ENCODE results near the gene KMT2A. TPM values are rescaled to one million over a fixed set of nuclear protein-coding genes. Genes with fewer than 3 reads are reported as not detected.
A peak's percentile ranks its signal among the peaks of the same experiment; 100 is the strongest.
"Not testable (repeated sequence)": the region's sequence is repeated elsewhere in the genome, so short reads cannot be mapped to it uniquely, and the experiment has no call there.

Gene KMT2A
- total RNA-seq, 1 donor from 2014 or later: 78.4 TPM

DNA sequence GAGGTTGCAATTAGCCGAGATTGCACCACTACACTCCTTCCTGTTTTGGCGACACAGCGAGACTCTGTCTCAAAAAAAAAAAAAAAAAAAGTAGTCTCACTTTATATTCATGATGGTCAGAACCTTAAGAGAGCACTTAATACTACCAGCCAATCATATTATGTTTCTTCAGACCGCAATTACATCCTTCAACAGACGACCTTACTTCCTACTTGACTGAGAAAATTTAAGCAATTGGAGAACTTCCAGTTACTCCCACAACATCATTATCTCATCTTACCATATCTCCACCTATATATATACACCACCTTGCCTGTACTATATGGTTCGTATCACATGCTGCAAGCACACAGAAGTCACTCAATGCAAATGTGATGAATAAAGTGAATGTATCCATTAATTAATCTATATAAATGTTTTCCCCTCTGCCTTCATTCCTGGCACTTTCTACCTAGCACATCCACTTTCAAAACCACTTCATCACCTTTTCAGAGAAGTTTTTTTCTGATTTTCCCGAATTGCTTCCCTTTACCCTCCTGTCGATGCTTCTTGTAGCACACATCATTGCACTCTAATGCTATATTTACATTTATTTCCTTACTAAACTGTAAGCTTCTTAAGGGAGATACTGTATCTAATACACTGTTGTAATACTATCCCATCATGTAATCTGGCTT lies 21.1 kb upstream of the KMT2A start:
- Mint-ChIP-seq H3K27me3 (ENCODE audit: insufficient read depth) (no peaks in the 10 kb centered on the region), H3K27ac (no peak overlapping the region), H3K9me3 (no peaks in the 10 kb centered on the region), H3K36me3 (ENCODE audit: low read depth) (peaks cover 12% of the 10 kb centered on the region), H3K4me3 (no peak overlapping the region), H3K4me1 (ENCODE audit: low read depth) (peaks cover 4% of the 10 kb centered on the region)
- intact Hi-C loops (cut with micrococcal nuclease): loop anchor here (1.0 kb wide), 1 partner anchor 73 kb away; no protein-coding TSS in a partner anchor
- DNase-seq (ENCODE audit: low spot score): no peak

- H3K4me1 Mint-ChIP-seq (ENCODE audit: low read depth): peaks cover under 1% of the 10 kb centered on the region
- H3K27ac Mint-ChIP-seq: no peak overlapping the region
- no peak overlapping the region for H3K4me3 Mint-ChIP-seq
- intact Hi-C loops (cut with micrococcal nuclease): loop anchor here (1.0 to 2.0 kb wide), 2 partner anchors 19 to 73 kb away; no protein-coding TSS in a partner anchor
- H3K27me3 Mint-ChIP-seq (ENCODE audit: insufficient read depth): no peaks in the 10 kb centered on the region
- peaks cover 8% of the 10 kb centered on the region for H3K36me3 Mint-ChIP-seq (ENCODE audit: low read depth)
- peak; percentile 14 for DNase-seq (ENCODE audit: low spot score)
- no peaks in the 10 kb centered on the region for H3K9me3 Mint-ChIP-seq
These were observed 20.6 kb upstream of the KMT2A start for GRCh38 chr11:118415739-118416068.

DNA sequence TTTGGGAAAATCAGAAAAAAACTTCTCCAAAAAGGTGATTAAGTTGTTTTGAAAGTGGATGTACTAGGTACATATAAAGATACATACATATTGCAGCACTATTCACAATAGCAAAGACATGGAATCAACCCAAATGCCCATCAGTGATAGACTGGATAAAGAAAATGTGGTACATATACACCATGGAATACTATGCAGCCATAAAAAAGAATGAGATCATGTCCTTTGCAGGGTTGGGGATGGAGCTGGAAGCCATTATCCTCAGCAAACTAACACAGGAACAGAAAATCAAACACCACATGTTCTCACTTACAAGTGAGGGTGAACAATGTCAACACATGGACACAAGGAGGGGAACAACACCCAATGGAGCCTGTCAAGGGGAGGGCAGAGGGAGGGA lies 19.4 kb upstream of the KMT2A start:
- H3K4me1 Mint-ChIP-seq (ENCODE audit: low read depth); DNase-seq (ENCODE audit: low spot score); H3K4me3 Mint-ChIP-seq; H3K9me3 Mint-ChIP-seq; H3K27me3 Mint-ChIP-seq (ENCODE audit: insufficient read depth); H3K27ac Mint-ChIP-seq; H3K36me3 Mint-ChIP-seq (ENCODE audit: low read depth): not testable (repeated sequence)
- intact Hi-C loops (cut with micrococcal nuclease): loop anchor here (2.0 kb wide), 1 partner anchor 18 kb away; no protein-coding TSS in a partner anchor

DNA sequence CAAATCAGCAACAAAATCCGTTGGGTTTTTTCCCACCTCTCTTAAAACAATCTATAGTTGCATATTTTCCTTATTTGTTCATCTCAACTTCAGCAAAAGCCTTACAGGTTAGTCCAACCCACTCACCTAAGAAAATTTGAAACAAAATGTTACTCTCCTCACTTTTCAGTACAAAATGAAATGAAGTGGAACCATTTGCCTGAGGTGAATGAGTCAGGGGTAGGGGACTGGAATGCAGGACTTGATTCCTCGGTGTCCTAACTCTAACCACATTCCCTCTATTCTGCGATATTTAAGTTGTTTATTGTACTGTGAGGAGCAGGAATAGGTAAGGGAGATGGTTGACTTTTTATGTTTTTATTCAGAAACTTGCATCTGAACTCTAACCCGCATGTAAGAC lies 18.5 kb upstream of the KMT2A start:
- Mint-ChIP-seq H3K4me1 (ENCODE audit: low read depth) (peaks cover 5% of the 10 kb centered on the region), H3K27me3 (ENCODE audit: insufficient read depth) (peaks cover 5% of the 10 kb centered on the region), H3K27ac (no peak overlapping the region), H3K4me3 (no peak overlapping the region), H3K36me3 (ENCODE audit: low read depth) (peaks cover 6% of the 10 kb centered on the region), H3K9me3 (no peaks in the 10 kb centered on the region)
- intact Hi-C loops (cut with micrococcal nuclease): loop anchor here (2.0 kb wide), 1 partner anchor 17 kb away; no protein-coding TSS in a partner anchor
- no peak for DNase-seq (ENCODE audit: low spot score)

GRCh38 chr11:118418766-118419165 lies 17.5 kb upstream of the KMT2A start:
- Mint-ChIP-seq H3K4me1 (ENCODE audit: low read depth) (peaks cover 5% of the 10 kb centered on the region), H3K9me3 (no peaks in the 10 kb centered on the region), H3K4me3 (no peak overlapping the region), H3K36me3 (ENCODE audit: low read depth) (peaks cover 2% of the 10 kb centered on the region), H3K27ac (no peak overlapping the region), H3K27me3 (ENCODE audit: insufficient read depth) (peaks cover 5% of the 10 kb centered on the region)
- intact Hi-C loops (cut with micrococcal nuclease): no loop called here
- DNase-seq (ENCODE audit: low spot score): no peak

- H3K4me1 Mint-ChIP-seq (ENCODE audit: low read depth): peaks cover 13% of the 10 kb centered on the region
- intact Hi-C loops (cut with micrococcal nuclease): no loop called here
- no peaks in the 10 kb centered on the region for H3K9me3 Mint-ChIP-seq
- H3K27ac Mint-ChIP-seq: no peak overlapping the region
- no peaks in the 10 kb centered on the region for H3K36me3 Mint-ChIP-seq (ENCODE audit: low read depth)
- peaks cover 15% of the 10 kb centered on the region for H3K27me3 Mint-ChIP-seq (ENCODE audit: insufficient read depth)
- no peak for DNase-seq (ENCODE audit: low spot score)
- H3K4me3 Mint-ChIP-seq: no peak overlapping the region
These were observed 8.6 kb upstream of the KMT2A start for GRCh38 chr11:118427707-118428106.

GRCh38 chr11:118430956-118431355 lies 5.3 kb upstream of the KMT2A start:
- Mint-ChIP-seq H3K4me1 (ENCODE audit: low read depth) (peaks cover 20% of the 10 kb centered on the region), H3K9me3 (no peaks in the 10 kb centered on the region), H3K4me3 (no peak overlapping the region), H3K27ac (no peak overlapping the region), H3K27me3 (ENCODE audit: insufficient read depth) (peaks cover 15% of the 10 kb centered on the region), H3K36me3 (ENCODE audit: low read depth) (no peaks in the 10 kb centered on the region)
- intact Hi-C loops (cut with micrococcal nuclease): no loop called here
- no peak for DNase-seq (ENCODE audit: low spot score)

DNA sequence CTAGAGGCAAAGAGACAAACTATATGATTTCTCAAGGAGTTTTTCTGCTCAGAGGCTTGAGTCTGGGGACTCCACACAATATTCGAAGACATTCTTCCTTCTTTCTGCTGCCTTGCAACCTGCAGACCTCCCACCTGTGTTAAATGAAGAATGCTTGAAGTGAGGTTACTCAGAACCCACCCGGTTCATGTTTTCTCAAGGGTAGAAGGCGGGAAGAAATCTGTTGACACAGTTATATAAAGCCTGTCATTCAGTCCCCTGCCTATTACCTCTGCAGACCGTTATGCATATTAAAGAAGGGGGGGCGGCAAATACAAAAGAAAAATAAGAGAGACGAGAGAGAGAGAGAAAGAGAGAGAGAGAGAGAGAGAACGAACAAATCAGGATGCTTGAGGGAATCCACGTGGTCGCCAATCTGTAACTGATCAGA lies 2.2 kb upstream of the KMT2A start:
- H3K36me3 Mint-ChIP-seq (ENCODE audit: low read depth): no peaks in the 10 kb centered on the region
- intact Hi-C loops (cut with micrococcal nuclease): loop anchor here (2.0 kb wide), 2 partner anchors 17 to 133 kb away; no protein-coding TSS in a partner anchor
- H3K27ac Mint-ChIP-seq: peak overlapping the region; percentile 75
- H3K27me3 Mint-ChIP-seq (ENCODE audit: insufficient read depth): peaks cover 5% of the 10 kb centered on the region
- peak overlapping the region; percentile 84 for H3K4me3 Mint-ChIP-seq
- H3K9me3 Mint-ChIP-seq: no peaks in the 10 kb centered on the region
- DNase-seq (ENCODE audit: low spot score): no peak
- H3K4me1 Mint-ChIP-seq (ENCODE audit: low read depth): peaks cover 25% of the 10 kb centered on the region

DNA sequence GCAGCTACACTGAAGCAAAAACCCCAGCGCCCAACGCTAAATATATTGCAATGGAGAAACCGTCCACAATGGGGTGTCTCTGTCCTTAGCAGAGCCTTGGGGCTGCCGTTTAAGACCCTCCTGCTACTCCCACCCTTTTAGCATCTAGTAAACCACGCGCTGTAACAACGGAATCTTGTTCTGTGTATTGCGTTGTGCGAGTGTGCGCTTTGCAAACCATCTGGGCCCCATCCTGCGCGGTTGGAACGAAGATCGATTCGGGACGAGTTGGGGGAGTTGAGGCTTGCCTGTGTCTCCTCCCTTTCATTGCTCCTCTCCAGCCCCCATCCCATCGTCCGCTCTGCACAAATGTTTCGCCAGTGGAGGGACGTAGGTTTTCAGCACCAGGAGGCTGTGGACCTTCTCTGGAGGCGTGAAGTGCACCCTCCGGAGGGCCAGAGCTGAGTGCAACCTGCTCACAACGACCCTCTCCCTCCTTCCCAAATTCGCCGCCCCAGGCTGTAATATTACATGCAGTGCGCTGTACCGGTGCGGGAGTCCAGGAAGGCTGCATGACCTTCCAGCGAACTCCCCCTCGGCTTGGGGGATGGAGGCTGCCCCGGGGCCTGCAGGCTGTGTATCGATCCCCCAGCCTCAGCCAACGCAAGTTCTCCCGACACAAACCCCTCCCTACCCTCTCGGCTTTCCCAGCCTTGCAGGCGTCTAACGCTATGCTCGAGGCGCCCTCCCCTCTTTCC lies 1.6 kb upstream of the KMT2A start:
- Mint-ChIP-seq H3K27ac (peak overlapping the region; percentile 75), H3K9me3 (no peaks in the 10 kb centered on the region), H3K4me3 (peak overlapping the region; percentile 84), H3K4me1 (ENCODE audit: low read depth) (peaks cover 31% of the 10 kb centered on the region), H3K27me3 (ENCODE audit: insufficient read depth) (peaks cover 5% of the 10 kb centered on the region), H3K36me3 (ENCODE audit: low read depth) (no peaks in the 10 kb centered on the region)
- peak; percentile 30 for DNase-seq (ENCODE audit: low spot score)
- intact Hi-C loops (cut with micrococcal nuclease): loop anchor here (1.0 to 5.0 kb wide), 7 partner anchors 18 to 617 kb away; partner anchors contain the start of genes ATP5MG and DDX6

DNA sequence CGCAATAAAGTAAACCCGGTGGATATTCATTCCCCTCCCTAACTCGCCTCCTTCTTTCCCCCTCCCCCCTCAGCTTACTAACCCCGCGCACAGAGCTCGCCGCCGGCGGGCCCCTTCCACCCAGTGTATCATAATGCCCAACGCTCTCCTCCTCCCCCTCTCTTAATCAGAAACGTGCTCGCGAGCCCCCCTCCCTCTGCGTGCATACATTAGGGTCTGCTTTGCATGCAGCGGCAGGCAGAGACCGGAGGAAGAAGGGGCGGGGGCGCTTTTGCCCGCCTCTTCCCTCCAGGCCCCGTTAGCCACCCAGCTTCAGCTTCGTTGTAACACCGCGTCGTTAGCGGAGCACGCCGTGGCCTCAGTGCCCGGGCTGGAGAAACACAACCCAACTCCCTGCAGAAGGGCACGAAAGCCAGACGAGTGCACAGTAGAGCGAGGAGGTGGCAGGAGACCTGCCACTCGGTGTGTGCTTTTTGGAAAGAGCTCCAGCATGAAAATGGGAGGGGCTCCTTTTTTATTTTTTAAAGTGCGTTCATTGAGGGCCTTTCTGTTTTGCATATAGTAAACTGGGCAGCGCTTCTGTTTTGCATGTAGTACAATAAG lies 901 bp upstream of the KMT2A start:
- Mint-ChIP-seq H3K4me1 (ENCODE audit: low read depth) (peaks cover 38% of the 10 kb centered on the region), H3K36me3 (ENCODE audit: low read depth) (peaks cover 5% of the 10 kb centered on the region), H3K27me3 (ENCODE audit: insufficient read depth) (peaks cover 5% of the 10 kb centered on the region), H3K9me3 (no peaks in the 10 kb centered on the region), H3K4me3 (peak overlapping the region; percentile 84), H3K27ac (peak overlapping the region; percentile 75)
- peak; percentile 57 for DNase-seq (ENCODE audit: low spot score)
- intact Hi-C loops (cut with micrococcal nuclease): loop anchor here (1.0 to 5.0 kb wide), 7 partner anchors 19 to 618 kb away; partner anchors contain the start of genes ATP5MG and DDX6

DNA sequence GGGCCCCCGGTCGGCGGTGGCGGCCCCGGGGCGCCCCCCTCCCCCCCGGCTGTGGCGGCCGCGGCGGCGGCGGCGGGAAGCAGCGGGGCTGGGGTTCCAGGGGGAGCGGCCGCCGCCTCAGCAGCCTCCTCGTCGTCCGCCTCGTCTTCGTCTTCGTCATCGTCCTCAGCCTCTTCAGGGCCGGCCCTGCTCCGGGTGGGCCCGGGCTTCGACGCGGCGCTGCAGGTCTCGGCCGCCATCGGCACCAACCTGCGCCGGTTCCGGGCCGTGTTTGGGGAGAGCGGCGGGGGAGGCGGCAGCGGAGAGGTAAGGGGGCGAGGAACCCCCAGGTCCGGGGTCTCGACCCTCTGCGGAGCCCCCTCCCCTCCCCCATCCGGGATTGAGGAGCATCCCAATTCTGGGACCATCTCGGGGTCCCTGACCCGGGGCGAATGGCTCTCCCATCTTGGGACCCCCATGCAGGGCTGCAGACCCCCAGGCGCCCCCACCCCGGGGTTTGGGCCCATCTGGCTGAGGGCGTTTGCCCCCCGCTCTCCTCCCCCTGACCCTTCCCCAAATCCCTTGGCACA lies 431 bp downstream of the KMT2A start:
- peaks cover 51% of the 10 kb centered on the region for H3K4me1 Mint-ChIP-seq (ENCODE audit: low read depth)
- intact Hi-C loops (cut with micrococcal nuclease): loop anchor here (1.0 to 5.0 kb wide), 6 partner anchors 94 to 619 kb away; partner anchors contain the start of genes CD3D, DDX6 and TMEM25
- no peak for DNase-seq (ENCODE audit: low spot score)
- H3K27me3 Mint-ChIP-seq (ENCODE audit: insufficient read depth): peaks cover 1% of the 10 kb centered on the region
- peak overlapping the region; percentile 89 for H3K27ac Mint-ChIP-seq
- peaks cover 15% of the 10 kb centered on the region for H3K36me3 Mint-ChIP-seq (ENCODE audit: low read depth)
- H3K4me3 Mint-ChIP-seq: peak overlapping the region; percentile 91
- no peaks in the 10 kb centered on the region for H3K9me3 Mint-ChIP-seq

DNA sequence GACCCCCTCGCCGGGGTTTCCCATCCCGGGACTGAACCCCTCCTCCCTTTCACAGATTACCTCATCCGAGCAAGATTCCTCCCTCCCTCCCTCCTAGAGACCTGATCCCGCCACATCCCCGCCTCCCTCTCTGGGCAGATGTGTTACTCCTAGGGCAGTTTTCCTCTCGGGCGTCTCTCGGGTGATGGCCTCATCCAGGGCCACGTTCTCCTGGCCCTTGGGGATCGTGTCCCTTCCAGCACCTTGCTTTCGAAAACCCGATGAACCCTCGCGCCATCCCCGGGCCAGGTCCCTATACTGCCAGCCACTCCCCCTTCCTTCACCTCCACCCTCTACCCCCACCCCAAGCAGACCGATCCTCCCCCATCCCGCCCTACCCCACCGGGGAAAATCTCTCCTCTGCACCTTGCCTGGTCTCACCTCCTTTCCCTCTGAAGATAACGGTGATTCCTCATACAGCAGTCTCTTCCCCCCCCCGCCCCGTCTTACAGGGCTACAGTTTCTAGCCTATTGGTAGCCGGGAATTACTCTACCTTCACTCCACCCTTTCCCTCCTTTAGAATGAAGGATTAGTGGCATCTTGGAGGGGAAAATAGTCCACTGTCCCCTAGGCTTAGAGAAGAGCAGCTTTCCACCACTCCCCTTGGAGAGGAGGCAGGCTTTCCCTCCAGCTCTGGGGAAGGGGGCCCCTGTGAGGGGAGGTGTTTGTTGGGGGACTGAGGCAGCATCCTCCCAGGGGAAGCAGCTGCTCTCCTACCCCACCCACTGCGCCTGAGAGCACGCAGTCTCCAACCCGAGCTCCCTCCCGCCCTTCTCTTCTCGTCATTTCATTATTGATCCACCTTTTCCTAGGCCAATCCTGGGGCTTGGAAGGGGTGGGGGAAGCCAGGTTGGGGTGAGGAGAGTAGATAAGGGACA lies 1.2 kb downstream of the KMT2A start:
- intact Hi-C loops (cut with micrococcal nuclease): loop anchor here (1.0 to 5.0 kb wide), 11 partner anchors 11 to 620 kb away; partner anchors contain the start of genes ARCN1, CD3D, CD3E and DDX6
- Mint-ChIP-seq H3K4me3 (peak overlapping the region; percentile 91), H3K9me3 (no peaks in the 10 kb centered on the region), H3K27me3 (ENCODE audit: insufficient read depth) (no peaks in the 10 kb centered on the region), H3K27ac (peak overlapping the region; percentile 89), H3K36me3 (ENCODE audit: low read depth) (peaks cover 20% of the 10 kb centered on the region), H3K4me1 (ENCODE audit: low read depth) (peaks cover 59% of the 10 kb centered on the region)
- peak; percentile 25 for DNase-seq (ENCODE audit: low spot score)

All from activated T-helper 1 cell treated with anti-CD3 and anti-CD28 coated beads, Interleukin-12 subunit alpha, Interleukin-12 subunit beta, Interleukin-2, Interleukin-4 antibody, amounts not matched to agents 30 ng/mL and 10 ng/mL and 1 ng/mL, durations not matched to agents 14 hours and 24 hours and 36 hours (primary cell).